HEK293 (cell line): ENCODE data around the gene ZSCAN10.

Experiments
- IKZF3 ChIP-seq: fragments of 450-650 bp; IDR thresholded peaks from 2 replicates; pipeline ENCODE4 v1.5.0; 2018; ENCODE audit warnings: missing biosample characterization, mild to moderate bottlenecking, missing genetic modification characterization, moderate library complexity
- MYNN ChIP-seq: fragments of 450-650 bp; formaldehyde crosslinking; IDR thresholded peaks from 2 replicates; pipeline ENCODE4 v1.5.1; 2016; ENCODE audit warnings: missing biosample characterization, missing genetic modification characterization, borderline replicate concordance
- REPIN1 ChIP-seq: fragments of 450-650 bp; formaldehyde crosslinking; IDR thresholded peaks from 2 replicates; pipeline ENCODE4 v1.5.1; 2017; ENCODE audit warnings: missing biosample characterization, missing genetic modification characterization, low read depth
- ZBTB1 ChIP-seq: fragments of 450-650 bp; formaldehyde crosslinking; IDR thresholded peaks from 2 replicates; pipeline ENCODE4 v1.5.1; 2016; ENCODE audit warnings: missing biosample characterization, missing genetic modification characterization
- ZBTB17 ChIP-seq: fragments of 450-650 bp; formaldehyde crosslinking; IDR thresholded peaks from 2 replicates; pipeline ENCODE4 v1.5.1; 2016; ENCODE audit warnings: missing biosample characterization, missing genetic modification characterization
- ZNF138 ChIP-seq: fragments of 450-650 bp; formaldehyde crosslinking; IDR thresholded peaks from 2 replicates; pipeline ENCODE4 v1.5.1; 2016; ENCODE audit warnings: missing biosample characterization, missing genetic modification characterization, borderline replicate concordance
- ZNF169 ChIP-seq: fragments of 450-650 bp; formaldehyde crosslinking; IDR thresholded peaks from 2 replicates; pipeline ENCODE4 v1.5.1; 2016; ENCODE audit warnings: missing biosample characterization, missing genetic modification characterization
- ZNF239 ChIP-seq: fragments of 450-650 bp; formaldehyde crosslinking; IDR thresholded peaks from 2 replicates; pipeline ENCODE4 v1.5.1; 2016; ENCODE audit warnings: missing biosample characterization, missing genetic modification characterization
- ZNF274 ChIP-seq, 2 experiments: fragments of 200-500 bp in 1 of 2; fragments of 450-650 bp in 1 of 2; sonication (Bioruptor generic) in 1 of 2; formaldehyde crosslinking in 1 of 2; IDR thresholded peaks; 2 replicates each; pipeline versions ENCODE4 v1.5.1 to v1.6.1; 2014 to 2016; ENCODE audit warnings: borderline replicate concordance in 1 of 2, inconsistent platforms in 1 of 2, low read length in 1 of 2, missing biosample characterization in 1 of 2, missing genetic modification characterization in 1 of 2
- ZNF394 ChIP-seq: fragments of 450-650 bp; formaldehyde crosslinking; IDR thresholded peaks from 2 replicates; pipeline ENCODE4 v1.5.1; 2016; ENCODE audit warnings: missing biosample characterization, missing genetic modification characterization, mild to moderate bottlenecking, moderate library complexity, borderline replicate concordance
- TF ChIP-seq, protein P1 (sequence below): fragments of 450-650 bp; formaldehyde crosslinking; optimal IDR thresholded peaks from 2 replicates; pipeline ENCODE3; 2016; ENCODE audit warnings: missing biosample characterization, mild to moderate bottlenecking, missing genetic modification characterization
- TF ChIP-seq, protein P2 (sequence below): fragments of 450-650 bp; formaldehyde crosslinking; IDR thresholded peaks from 2 replicates; pipeline ENCODE4 v1.5.1; 2016; ENCODE audit warnings: missing biosample characterization, missing genetic modification characterization
- TF ChIP-seq, protein P3 (sequence below): fragments of 450-650 bp; IDR thresholded peaks from 2 replicates; pipeline ENCODE4 v1.5.1; 2018; ENCODE audit warnings: missing biosample characterization, mild to moderate bottlenecking, missing genetic modification characterization
- TF ChIP-seq, protein P4 (sequence below): fragments of 450-650 bp; formaldehyde crosslinking; IDR thresholded peaks from 2 replicates; pipeline ENCODE4 v1.5.1; 2016; ENCODE audit warnings: missing biosample characterization, missing genetic modification characterization

DNA sequence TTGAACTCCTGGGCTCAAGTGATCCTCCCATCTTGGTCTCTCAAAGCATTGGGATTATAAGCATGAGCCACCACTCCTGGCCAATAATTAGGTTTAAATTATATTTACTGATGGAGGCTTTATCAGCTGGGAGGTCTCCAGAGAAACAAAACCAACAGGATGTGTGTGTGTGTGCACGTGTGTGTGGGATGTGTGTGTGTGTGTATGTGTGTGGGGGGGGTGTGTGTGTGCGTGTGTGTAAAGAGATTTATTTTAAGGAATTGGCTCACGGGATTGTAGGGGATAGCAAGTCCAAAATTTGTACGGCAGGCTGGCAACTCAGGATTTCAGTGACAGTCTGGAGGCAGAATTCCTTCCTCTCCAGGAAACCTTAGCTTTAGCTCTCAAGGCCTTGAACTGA, 48.1 kb downstream of the ZSCAN10 start:
- TF ChIP-seq, protein P1, sequence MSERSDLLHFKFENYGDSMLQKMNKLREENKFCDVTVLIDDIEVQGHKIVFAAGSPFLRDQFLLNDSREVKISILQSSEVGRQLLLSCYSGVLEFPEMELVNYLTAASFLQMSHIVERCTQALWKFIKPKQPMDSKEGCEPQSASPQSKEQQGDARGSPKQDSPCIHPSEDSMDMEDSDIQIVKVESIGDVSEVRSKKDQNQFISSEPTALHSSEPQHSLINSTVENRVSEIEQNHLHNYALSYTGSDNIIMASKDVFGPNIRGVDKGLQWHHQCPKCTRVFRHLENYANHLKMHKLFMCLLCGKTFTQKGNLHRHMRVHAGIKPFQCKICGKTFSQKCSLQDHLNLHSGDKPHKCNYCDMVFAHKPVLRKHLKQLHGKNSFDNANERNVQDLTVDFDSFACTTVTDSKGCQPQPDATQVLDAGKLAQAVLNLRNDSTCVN (tag by site-specific recombination) = no peak
- TF ChIP-seq, protein P2, sequence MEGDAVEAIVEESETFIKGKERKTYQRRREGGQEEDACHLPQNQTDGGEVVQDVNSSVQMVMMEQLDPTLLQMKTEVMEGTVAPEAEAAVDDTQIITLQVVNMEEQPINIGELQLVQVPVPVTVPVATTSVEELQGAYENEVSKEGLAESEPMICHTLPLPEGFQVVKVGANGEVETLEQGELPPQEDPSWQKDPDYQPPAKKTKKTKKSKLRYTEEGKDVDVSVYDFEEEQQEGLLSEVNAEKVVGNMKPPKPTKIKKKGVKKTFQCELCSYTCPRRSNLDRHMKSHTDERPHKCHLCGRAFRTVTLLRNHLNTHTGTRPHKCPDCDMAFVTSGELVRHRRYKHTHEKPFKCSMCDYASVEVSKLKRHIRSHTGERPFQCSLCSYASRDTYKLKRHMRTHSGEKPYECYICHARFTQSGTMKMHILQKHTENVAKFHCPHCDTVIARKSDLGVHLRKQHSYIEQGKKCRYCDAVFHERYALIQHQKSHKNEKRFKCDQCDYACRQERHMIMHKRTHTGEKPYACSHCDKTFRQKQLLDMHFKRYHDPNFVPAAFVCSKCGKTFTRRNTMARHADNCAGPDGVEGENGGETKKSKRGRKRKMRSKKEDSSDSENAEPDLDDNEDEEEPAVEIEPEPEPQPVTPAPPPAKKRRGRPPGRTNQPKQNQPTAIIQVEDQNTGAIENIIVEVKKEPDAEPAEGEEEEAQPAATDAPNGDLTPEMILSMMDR (tag by site-specific recombination) = no peak
- TF ChIP-seq, protein P3, sequence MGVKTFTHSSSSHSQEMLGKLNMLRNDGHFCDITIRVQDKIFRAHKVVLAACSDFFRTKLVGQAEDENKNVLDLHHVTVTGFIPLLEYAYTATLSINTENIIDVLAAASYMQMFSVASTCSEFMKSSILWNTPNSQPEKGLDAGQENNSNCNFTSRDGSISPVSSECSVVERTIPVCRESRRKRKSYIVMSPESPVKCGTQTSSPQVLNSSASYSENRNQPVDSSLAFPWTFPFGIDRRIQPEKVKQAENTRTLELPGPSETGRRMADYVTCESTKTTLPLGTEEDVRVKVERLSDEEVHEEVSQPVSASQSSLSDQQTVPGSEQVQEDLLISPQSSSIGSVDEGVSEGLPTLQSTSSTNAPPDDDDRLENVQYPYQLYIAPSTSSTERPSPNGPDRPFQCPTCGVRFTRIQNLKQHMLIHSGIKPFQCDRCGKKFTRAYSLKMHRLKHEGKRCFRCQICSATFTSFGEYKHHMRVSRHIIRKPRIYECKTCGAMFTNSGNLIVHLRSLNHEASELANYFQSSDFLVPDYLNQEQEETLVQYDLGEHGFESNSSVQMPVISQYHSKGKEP (tag by site-specific recombination) = no peak
- TF ChIP-seq ZNF274 (IDR thresholded peaks at IDR 0.05; ENCODE audit: low read length) (no peak), ZNF274 (tag by site-specific recombination; IDR thresholded peaks at IDR 0.05; ENCODE audit: borderline replicate concordance) (no peak), IKZF3 (tag by site-specific recombination) (no peak), ZBTB17 (no peak), ZNF394 (no peak), ZNF138 (no peak), ZNF239 (no peak), ZNF169 (tag by site-specific recombination) (no peak), REPIN1 (no peak), MYNN (tag by site-specific recombination) (no peak), ZBTB1 (tag by site-specific recombination) (no peak)
- TF ChIP-seq, protein P4, sequence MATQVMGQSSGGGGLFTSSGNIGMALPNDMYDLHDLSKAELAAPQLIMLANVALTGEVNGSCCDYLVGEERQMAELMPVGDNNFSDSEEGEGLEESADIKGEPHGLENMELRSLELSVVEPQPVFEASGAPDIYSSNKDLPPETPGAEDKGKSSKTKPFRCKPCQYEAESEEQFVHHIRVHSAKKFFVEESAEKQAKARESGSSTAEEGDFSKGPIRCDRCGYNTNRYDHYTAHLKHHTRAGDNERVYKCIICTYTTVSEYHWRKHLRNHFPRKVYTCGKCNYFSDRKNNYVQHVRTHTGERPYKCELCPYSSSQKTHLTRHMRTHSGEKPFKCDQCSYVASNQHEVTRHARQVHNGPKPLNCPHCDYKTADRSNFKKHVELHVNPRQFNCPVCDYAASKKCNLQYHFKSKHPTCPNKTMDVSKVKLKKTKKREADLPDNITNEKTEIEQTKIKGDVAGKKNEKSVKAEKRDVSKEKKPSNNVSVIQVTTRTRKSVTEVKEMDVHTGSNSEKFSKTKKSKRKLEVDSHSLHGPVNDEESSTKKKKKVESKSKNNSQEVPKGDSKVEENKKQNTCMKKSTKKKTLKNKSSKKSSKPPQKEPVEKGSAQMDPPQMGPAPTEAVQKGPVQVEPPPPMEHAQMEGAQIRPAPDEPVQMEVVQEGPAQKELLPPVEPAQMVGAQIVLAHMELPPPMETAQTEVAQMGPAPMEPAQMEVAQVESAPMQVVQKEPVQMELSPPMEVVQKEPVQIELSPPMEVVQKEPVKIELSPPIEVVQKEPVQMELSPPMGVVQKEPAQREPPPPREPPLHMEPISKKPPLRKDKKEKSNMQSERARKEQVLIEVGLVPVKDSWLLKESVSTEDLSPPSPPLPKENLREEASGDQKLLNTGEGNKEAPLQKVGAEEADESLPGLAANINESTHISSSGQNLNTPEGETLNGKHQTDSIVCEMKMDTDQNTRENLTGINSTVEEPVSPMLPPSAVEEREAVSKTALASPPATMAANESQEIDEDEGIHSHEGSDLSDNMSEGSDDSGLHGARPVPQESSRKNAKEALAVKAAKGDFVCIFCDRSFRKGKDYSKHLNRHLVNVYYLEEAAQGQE = no peak
